ENCODE data around the gene EHD1.

- TF ChIP-seq CTCF (optimal IDR thresholded peaks at IDR 0.05 in 1 of 3, IDR thresholded peaks at IDR 0.05 in 1 of 3, conservative IDR thresholded peaks at IDR 0.05 in 1 of 3; ENCODE audit: extremely low read depth in 1 of 3, insufficient read depth in 2 of 3, low read length in 3 of 3), result no peak
- no peak for TF ChIP-seq EZH2 (IDR thresholded peaks at IDR 0.05; ENCODE audit: low read length)
Observed at GRCh38 chr11:64827451-64827839, 51.0 kb downstream of the EHD1 start.
